ENCODE data around the gene IGFBPL1.

- TF ChIP-seq CTCF (conservative IDR thresholded peaks at IDR 0.05), result no peak
- TF ChIP-seq EZH2 (IDR thresholded peaks at IDR 0.05; ENCODE audit: low read depth), result no peak
These were observed 63.3 kb downstream of the IGFBPL1 start for GRCh38 chr9:38360839-38361472.

Measured in PC-9 (cell line).